NCI-H2081 treated with DMSO at 0.1 percent for 48 hours (cell line): Measurements from ENCODE around the gene KIAA1328.
"Not testable (repeated sequence)": the region's sequence is repeated elsewhere in the genome, so short reads cannot be mapped to it uniquely, and the experiment has no call there.

ENCODE experiments used
- DNase-seq: peaks from one replicate; lab custom pipeline; 2025; lab: John Stamatoyannopoulos, UW

The KIAA1328 gene

DNA sequence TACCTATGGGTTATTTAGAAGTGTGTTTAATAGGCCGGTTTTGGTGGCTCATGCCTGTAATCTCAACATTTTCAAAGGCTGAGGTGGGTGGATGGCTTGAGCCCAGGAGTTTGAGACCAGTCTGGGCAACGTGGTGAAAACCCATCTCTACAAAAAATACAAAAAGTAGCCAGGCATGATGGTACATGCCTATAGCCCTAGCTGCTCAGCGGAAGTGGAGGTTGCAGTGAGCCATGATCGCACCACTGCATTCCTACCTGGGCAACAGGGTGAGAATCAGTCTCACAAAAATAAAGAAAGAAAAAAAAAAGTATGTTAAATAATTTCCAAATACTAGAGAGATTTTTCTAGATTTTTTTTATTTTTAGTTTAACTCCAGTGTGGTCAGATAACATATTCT is 316.0 kb downstream of the KIAA1328 start:
- no peak for DNase-seq

GRCh38 chr18:37156330-37156942 is 327.5 kb downstream of the KIAA1328 start:
- no peak for DNase-seq

DNA sequence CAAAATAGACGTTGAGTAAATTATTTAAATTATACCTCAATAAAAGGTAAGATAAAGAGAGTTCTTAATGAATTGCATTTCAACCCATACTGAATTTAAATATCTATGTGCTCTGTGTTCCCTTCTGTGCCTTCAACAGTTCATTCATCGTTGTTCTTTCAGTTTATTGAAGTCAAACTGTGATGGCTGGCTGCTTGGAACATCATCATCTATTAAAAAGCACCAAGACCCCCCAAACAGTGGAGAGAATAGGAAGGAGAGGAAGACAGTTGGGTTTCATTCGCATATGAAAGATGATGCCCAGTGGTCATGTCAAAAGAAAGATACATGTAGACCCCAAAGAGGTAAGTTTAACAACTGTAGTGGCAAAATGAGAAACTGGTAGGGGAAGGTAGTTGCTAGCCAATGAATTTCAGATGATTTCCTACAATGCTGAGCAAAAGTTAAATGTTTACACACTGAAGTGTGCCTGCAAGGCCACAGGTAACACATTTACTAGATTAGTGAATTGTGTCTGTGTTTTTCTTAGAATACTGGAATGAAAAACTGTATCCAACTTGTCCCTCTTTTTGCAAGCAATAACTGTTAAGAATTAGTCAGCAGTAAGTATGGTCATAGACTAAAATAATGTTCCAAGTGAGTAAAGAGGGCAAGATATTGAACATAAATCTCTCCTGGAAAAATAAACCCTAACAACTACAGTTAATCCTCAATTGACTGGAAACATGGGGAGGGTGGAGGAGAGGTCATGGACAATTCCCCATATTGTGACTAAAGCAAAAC is 331.3 kb downstream of the KIAA1328 start:
- DNase-seq, result no peak

DNA sequence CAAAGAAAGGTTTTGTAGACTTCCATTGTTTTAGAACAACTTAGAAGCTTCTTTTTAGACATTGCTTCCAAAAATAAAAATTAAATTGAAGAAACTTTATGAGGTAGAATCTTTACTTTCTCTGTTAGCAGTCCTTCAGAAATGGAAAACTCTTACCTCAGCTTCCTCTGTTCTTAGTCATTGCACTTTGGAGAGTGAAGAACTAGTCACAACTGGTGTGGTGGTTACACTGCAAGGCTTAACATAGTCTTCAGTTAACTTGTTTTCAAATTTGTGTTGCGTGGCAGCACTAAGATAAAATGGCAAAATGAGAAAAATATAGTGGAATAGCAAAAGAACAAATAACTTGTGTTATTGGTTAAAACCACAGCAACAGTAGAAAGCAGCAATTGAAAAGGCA is 332.6 kb downstream of the KIAA1328 start:
- no peak for DNase-seq

- no peak for DNase-seq
Measured at GRCh38 chr18:37162551-37162950, 333.6 kb downstream of the KIAA1328 start.

GRCh38 chr18:37163119-37163518 is 334.2 kb downstream of the KIAA1328 start:
- DNase-seq, result no peak

- no peak for DNase-seq
Measured at GRCh38 chr18:37166491-37166890, 337.6 kb downstream of the KIAA1328 start.

GRCh38 chr18:37166966-37167365 is 338.0 kb downstream of the KIAA1328 start:
- not testable (repeated sequence) for DNase-seq

DNA sequence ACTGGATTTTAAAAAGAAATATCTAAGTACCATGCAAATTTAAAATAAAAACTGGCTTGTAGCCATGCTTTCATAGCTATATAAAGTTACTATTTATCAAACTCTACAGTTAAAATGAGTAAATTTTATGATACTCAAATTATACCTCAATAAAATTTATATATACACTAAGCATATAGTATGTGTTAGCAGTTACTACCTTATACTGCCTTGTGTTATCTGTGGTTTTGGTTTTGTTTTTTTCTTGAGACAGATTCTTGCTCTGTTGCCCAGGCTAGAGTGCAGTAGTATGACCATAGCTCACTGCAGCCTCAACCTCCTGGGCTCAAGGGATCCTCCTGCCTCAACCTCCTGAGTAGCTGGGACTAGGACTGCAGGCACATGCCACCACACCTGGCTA is 342.1 kb downstream of the KIAA1328 start:
- DNase-seq, result no peak

DNA sequence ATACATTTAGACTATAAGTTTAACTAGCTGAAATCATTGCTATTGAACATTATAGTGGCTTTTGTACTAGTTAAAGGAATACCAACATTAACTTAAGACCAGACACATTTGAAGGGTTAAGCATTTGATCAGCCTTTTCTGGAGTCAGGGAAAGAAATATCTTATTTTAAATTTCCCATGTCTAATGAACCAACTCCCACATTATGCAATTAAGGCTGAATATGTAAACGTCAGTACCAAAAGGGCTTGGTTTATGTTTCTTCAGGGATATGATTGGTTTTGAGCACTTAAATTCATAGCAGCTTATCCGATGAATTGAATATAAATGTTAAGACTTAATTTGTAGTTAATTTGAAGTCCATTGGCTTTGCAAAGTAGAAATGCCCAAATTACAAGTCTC is 344.5 kb downstream of the KIAA1328 start:
- DNase-seq, result no peak

- no peak for DNase-seq
Measured at GRCh38 chr18:37175727-37176620, 347.0 kb downstream of the KIAA1328 start.

- DNase-seq, result no peak
Measured at GRCh38 chr18:37176621-37176934, 347.7 kb downstream of the KIAA1328 start.

DNA sequence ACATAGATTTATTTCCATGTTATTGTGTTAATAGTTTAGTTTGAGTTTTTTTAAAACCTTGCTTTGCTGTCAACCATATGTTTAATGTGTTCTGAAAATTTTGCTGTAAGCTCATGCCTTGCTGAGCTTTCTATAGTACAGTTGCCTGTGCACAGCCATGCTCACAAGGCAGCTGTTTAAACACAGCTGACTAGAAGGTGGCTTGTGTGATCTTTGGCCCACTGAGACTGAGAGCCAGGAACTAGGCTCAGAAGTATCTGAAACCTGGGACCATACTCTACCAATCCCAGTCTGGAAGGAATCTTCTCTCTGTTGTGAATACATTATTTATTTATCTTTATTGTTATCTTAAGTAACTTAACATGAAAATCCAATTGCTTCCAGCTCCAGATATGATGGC is 350.5 kb downstream of the KIAA1328 start:
- peak; percentile 5 for DNase-seq

DNA sequence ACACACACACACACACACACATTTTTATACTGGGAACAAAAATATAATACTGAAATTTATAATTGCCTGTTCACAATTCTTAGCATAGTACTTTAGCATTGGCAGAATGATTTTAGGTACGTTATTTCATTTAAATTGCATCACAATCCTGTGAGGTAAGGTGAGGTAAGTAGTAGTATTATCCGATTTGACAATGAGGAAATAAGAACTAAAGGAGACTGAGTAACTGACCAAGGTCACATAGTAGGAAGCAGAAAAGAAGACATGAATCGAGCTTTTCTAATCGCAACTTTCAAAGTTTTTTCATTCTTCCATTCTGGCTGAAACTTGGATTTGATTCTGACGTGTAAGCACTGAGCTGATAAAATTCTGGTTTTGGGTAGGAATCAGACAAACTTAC is 351.2 kb downstream of the KIAA1328 start:
- DNase-seq, result no peak

DNA sequence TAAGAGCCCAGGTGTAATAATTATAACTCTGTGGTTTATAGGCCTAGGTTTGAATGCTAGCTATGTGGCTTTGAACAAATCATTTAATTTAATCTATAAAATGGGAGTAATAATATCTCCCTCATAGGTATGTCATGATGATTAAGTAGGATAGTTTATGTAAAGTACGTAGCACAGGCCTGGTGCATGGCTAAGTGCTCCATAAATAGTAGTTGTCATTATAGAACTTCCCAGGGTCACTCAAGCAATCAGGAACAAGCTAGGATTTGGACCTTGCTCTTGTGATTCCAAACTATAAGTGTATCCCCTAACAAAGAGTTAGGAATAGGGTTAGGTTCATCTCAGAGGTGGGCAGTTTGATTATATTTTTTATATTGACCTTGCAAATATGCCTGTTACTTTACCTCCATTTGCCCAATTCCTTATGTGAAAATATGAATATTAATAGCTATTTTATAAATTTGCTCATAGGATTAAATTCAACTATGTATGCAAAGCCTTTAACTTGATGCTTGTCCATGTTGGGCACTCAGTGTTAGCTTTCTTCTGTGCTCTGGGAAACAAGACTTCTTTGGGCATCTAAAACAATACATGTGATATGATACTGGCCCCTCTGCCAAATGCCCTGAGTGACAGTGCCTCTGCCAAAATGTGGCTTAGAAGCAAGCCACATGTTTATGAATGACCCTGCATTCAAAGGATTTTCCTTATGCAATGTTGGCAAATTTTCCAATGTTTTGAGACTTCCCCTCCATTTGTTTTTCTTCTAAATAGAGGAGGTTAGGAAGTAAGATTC is 353.6 kb downstream of the KIAA1328 start:
- no peak for DNase-seq

DNA sequence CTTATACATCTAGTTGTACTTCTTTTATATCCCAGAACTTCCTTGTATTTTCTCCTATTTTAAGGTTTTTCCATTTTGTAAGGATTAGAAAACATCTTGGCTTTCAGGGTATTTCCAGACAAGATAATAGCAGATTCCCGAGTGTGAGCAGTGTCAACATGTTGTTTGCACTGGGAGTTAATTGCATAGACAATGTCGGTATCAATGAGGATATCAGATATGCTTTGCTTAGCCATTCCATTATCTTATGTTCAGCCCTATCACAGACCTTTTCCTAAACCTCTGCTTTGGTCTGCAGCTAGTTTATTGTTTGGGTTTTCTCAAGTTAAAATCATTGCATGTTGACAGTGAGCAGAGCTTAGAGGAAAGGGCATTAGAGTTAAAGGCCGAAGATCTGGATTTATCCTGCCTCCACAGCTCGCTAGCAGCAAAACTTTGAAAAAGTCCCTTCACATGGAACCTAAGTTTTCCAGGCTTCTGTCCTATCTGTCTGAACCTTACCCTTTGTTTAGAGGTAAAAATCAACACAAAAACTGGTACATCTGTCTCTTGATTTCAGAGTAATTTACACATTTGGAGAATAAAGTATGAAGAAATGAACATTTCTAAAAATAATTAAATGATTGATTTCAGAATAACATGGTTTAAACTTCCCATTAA is 355.4 kb downstream of the KIAA1328 start:
- no peak for DNase-seq

GRCh38 chr18:37188016-37188791 is 359.3 kb downstream of the KIAA1328 start:
- no peak for DNase-seq

DNA sequence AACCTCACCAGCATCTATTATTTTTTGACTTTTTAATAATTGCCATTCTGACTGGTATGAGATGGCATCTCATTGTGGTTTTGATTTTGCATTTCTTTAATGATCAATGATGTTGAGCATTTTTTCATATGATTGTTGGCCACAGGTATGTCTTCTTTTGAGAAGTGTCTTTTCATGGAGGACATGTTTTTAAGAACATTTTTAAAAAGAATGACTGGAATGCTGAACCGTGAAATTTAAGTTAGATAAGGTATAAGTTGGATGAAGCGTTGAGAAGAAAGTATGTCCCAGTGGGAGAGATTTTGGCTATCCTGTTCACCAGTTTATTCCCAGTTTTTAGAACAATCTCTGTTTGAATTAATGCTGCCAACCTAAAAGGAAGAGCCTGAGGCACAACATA is 370.8 kb downstream of the KIAA1328 start:
- DNase-seq, result no peak

DNA sequence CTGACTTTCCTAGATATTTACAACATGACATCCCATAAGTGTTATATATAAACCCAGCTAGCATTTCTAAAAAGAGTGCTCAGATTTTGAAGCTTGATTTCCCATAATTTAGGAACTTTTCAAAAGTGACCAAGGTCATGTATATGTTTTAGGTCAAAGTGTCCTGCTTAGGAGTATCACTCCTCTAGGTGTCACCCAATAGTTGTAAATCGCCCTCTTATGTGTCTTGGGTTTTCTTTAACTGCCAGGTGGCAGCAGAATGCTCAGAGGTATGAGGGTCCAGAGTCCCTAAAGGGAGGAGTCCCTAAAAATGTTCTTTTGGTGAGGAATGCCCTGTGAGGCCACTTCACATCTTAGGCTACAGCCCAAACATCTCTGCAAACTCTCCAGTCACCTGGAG is 378.4 kb downstream of the KIAA1328 start:
- no peak for DNase-seq

DNA sequence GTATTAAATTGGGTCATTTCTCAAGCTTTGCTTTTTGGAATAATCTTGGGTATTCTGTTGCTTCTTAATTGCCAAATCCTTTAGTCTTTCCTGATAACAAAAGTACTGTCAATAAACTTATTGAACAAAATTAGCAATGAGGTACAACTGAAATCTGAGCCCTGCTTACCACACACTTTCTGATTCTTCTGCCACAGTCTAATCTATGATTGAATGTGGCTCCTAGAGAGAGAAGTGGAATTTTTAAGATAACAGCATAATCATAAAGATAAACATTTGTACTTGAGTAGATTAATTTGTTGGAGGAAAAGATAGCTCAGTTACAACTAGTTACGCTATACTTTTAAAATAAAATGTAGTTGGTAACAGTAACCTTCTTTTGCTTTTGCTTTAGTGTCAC is 381.9 kb downstream of the KIAA1328 start:
- DNase-seq, result no peak
